Sigmoid colon (tissue), 7 donors: ENCODE data around the gene BCAR3. TPM values are rescaled to one million over a fixed set of nuclear protein-coding genes. Genes with fewer than 3 reads are reported as not detected.
A peak's percentile ranks its signal among the peaks of the same experiment; 100 is the strongest.

Experiments used
- DNase-seq: peaks from one replicate; pipeline ENCODE4 v3.0.0-alpha.2; 2019
- H3K27ac ChIP-seq, 4 donors: fragments of 200-600 bp; sonication (generic); one replicate each; pipeline ENCODE4 v1.5.1; 2016 to 2019; ENCODE audit warnings: mild to moderate bottlenecking in 1 of 4
- H3K27me3 ChIP-seq, 3 donors: fragments of 200-600 bp; sonication (generic); one replicate each; pipeline ENCODE4 v1.5.1; 2019; ENCODE audit warnings: mild to moderate bottlenecking in 1 of 3
- H3K36me3 ChIP-seq, 4 donors: fragments of 200-600 bp; sonication (generic); one replicate each; pipeline ENCODE4 v1.5.1; 2016 to 2019
- H3K4me1 ChIP-seq, 4 donors: fragments of 200-600 bp; sonication (generic); one replicate each; pipeline ENCODE4 v1.5.1; 2017 to 2019
- H3K4me3 ChIP-seq, 4 donors: fragments of 200-600 bp; sonication (generic); one replicate each; pipeline ENCODE4 v1.5.1; 2017 to 2019; ENCODE audit warnings: mild to moderate bottlenecking in 2 of 4, moderate library complexity in 1 of 4
- H3K9me3 ChIP-seq, 4 donors: fragments of 200-600 bp in 3 of 4; sonication (generic) in 3 of 4; one replicate each; pipeline versions ENCODE4 v1.5.1 to v1.6.1; 2013 to 2019
- CTCF ChIP-seq, 4 experiments: fragments of 450-650 bp in 3 of 4; fragments of 200-600 bp in 1 of 4; IDR thresholded peaks; one replicate each; pipeline ENCODE4 v1.5.1; 2016 to 2019; ENCODE audit warnings: antibody characterized with exemption in 4 of 4, mild to moderate bottlenecking in 3 of 4, moderate library complexity in 2 of 4
- EP300 ChIP-seq, 4 donors: sonication (generic); formaldehyde crosslinking; IDR thresholded peaks; one replicate each; pipeline ENCODE4 v1.6.1; 2017; ENCODE audit warnings: antibody characterized with exemption in 4 of 4
- POLR2A ChIP-seq, 2 donors: fragments of 450-650 bp; IDR thresholded peaks; one replicate each; pipeline ENCODE4 v1.6.1; 2016; ENCODE audit warnings: antibody characterized with exemption in 2 of 2, mild to moderate bottlenecking in 2 of 2, moderate library complexity in 2 of 2
- POLR2AphosphoS5 ChIP-seq, 4 donors: sonication (generic); formaldehyde crosslinking; IDR thresholded peaks; one replicate each; pipeline ENCODE4 v1.6.1; 2017; ENCODE audit warnings: antibody characterized with exemption in 4 of 4
- WGBS, 2 donors: extraction: QIAGEN DNeasy Blood & Tissue Kit; methylation state at CpG; one replicate each; pipeline ENCODE4 v1.1.7; 2013; 5-methylcytosine and 5-hydroxymethylcytosine counted together
- intact Hi-C: fragments of 100-400 bp; cut with DNase I; formaldehyde crosslinking; loops from one replicate; pipeline ENCODE4 v1.15.1; 2023
- polyA plus RNA-seq, 3 donors: library from polyadenylated mRNA; stranded (reverse); fragments of 200-250 nt; gene quantifications; one replicate each; pipeline ENCODE4 v1.2.3, GENCODE V29; 2013
- total RNA-seq, 4 donors: library from RNA; depleted of rRNA; stranded (reverse); fragments of >200 nt; gene quantifications; one replicate each; pipeline ENCODE4 v1.1.0, GENCODE V29; 2016
- donor health status: healthy with polysubstance abuse.
- donor health status: Bipolar disorder and iron deficiency.
- donor health status: healthy.

BCAR3 gene
- total and polyA plus RNA-seq, 7 donors, result 12.3 to 43.2 (median 22.1) TPM

GRCh38 chr1:93678491-93678890 lies 3.1 kb downstream of the BCAR3 start:
- intact Hi-C loops, result loop anchor here (5.0 kb wide), 1 partner anchor 231 kb away; the partner anchor contains the start of gene FNBP1L
- no peaks in the 10 kb centered on the region for H3K27me3 ChIP-seq
- H3K4me3 ChIP-seq, result no peak overlapping the region
- DNase-seq, result no peak
- TF ChIP-seq CTCF (IDR thresholded peaks at IDR 0.05), result no peak
- TF ChIP-seq EP300 (IDR thresholded peaks at IDR 0.05), result no peak
- no peak for TF ChIP-seq POLR2A (IDR thresholded peaks at IDR 0.05)
- no peak for TF ChIP-seq POLR2AphosphoS5 (IDR thresholded peaks at IDR 0.05)
- peaks cover 0 to 54% (median 34%) of the 10 kb centered on the region in 4 donors for H3K4me1 ChIP-seq
- H3K36me3 ChIP-seq, result no peaks in the 10 kb centered on the region
- 94 to 95% methylated on average over 3 of the region's 3 CpGs for WGBS, 2 donors
- H3K27ac ChIP-seq, result peak overlapping the region in 1 of 4 donors; percentile 89
- no peaks in the 10 kb centered on the region for H3K9me3 ChIP-seq

GRCh38 chr1:93677729-93678128 lies 3.9 kb downstream of the BCAR3 start:
- TF ChIP-seq EP300 (IDR thresholded peaks at IDR 0.05) (no peak), CTCF (IDR thresholded peaks at IDR 0.05) (no peak), POLR2AphosphoS5 (IDR thresholded peaks at IDR 0.05) (no peak), POLR2A (IDR thresholded peaks at IDR 0.05) (no peak)
- no peak for DNase-seq
- Histone ChIP-seq H3K4me3 (no peak overlapping the region), H3K27me3 (no peaks in the 10 kb centered on the region), H3K27ac (peak overlapping the region in 1 of 4 donors; percentile 7), H3K9me3 (no peaks in the 10 kb centered on the region), H3K4me1 (peaks cover 0 to 62% (median 42%) of the 10 kb centered on the region in 4 donors), H3K36me3 (no peaks in the 10 kb centered on the region)
- WGBS, 2 donors, result 84 to 89% methylated on average over 1 of the region's 1 CpG
- intact Hi-C loops, result loop anchor here (5.0 kb wide), 1 partner anchor 230 kb away; the partner anchor contains the start of gene FNBP1L

GRCh38 chr1:93676427-93676826 lies 5.2 kb downstream of the BCAR3 start:
- peak overlapping the region in 2 of 4 donors; percentile 7 to 24 for H3K27ac ChIP-seq
- intact Hi-C loops, result loop anchor here (5.0 kb wide), 1 partner anchor 229 kb away; the partner anchor contains the start of gene FNBP1L
- no peaks in the 10 kb centered on the region for H3K36me3 ChIP-seq
- 85 to 90% methylated on average over 6 of the region's 6 CpGs for WGBS, 2 donors
- H3K9me3 ChIP-seq, result no peaks in the 10 kb centered on the region
- no peak for DNase-seq
- no peak for TF ChIP-seq CTCF (IDR thresholded peaks at IDR 0.05)
- TF ChIP-seq EP300 (IDR thresholded peaks at IDR 0.05), result no peak
- no peak for TF ChIP-seq POLR2AphosphoS5 (IDR thresholded peaks at IDR 0.05)
- no peak for TF ChIP-seq POLR2A (IDR thresholded peaks at IDR 0.05)
- peaks cover 0 to 68% (median 52%) of the 10 kb centered on the region in 4 donors for H3K4me1 ChIP-seq
- no peak overlapping the region for H3K4me3 ChIP-seq
- H3K27me3 ChIP-seq, result no peaks in the 10 kb centered on the region

GRCh38 chr1:93675931-93676330 lies 5.7 kb downstream of the BCAR3 start:
- Histone ChIP-seq H3K36me3 (no peaks in the 10 kb centered on the region), H3K9me3 (no peaks in the 10 kb centered on the region), H3K27me3 (no peaks in the 10 kb centered on the region), H3K4me1 (peaks cover 0 to 73% (median 57%) of the 10 kb centered on the region in 4 donors), H3K4me3 (no peak overlapping the region), H3K27ac (peak overlapping the region in 3 of 4 donors; percentile 7 to 37 (median 24))
- intact Hi-C loops, result loop anchor here (5.0 kb wide), 1 partner anchor 229 kb away; the partner anchor contains the start of gene FNBP1L
- TF ChIP-seq POLR2A (IDR thresholded peaks at IDR 0.05) (no peak), POLR2AphosphoS5 (IDR thresholded peaks at IDR 0.05) (no peak), CTCF (IDR thresholded peaks at IDR 0.05) (no peak), EP300 (IDR thresholded peaks at IDR 0.05) (no peak)
- no peak for DNase-seq
- WGBS, 2 donors, result 93% methylated on average over 5 of the region's 5 CpGs
